Endodermal cell (in vitro differentiated cells): ENCODE results near the gene C12orf56. TPM values are rescaled to one million over a fixed set of nuclear protein-coding genes. Genes with fewer than 3 reads are reported as not detected.

Source experiments
- DNase-seq: peaks from one replicate; pipeline ENCODE4 v3.0.0-alpha.2; 2017
- H3K27ac ChIP-seq: 2 replicates; pipeline ENCODE4 v1.5.1; 2013; ENCODE audit warnings: mild to moderate bottlenecking, low read depth, low read length, moderate library complexity
- H3K27me3 ChIP-seq: 2 replicates; pipeline ENCODE4 v1.6.1; 2013; ENCODE audit warnings: mild to moderate bottlenecking, low read length, moderate library complexity; ENCODE audit not compliant: insufficient read depth, control insufficient read depth, poor library complexity, severe bottlenecking
- H3K36me3 ChIP-seq: 2 replicates; pipeline ENCODE4 v1.7.0; 2013; ENCODE audit warnings: mild to moderate bottlenecking, low read length, moderate library complexity; ENCODE audit not compliant: control insufficient read depth, insufficient read depth
- H3K4me1 ChIP-seq: one replicate; pipeline ENCODE4 v1.7.0; 2013; ENCODE audit warnings: low read length; ENCODE audit not compliant: control insufficient read depth, insufficient read depth
- H3K4me3 ChIP-seq: 2 replicates; pipeline ENCODE4 v1.5.1; 2013; ENCODE audit warnings: mild to moderate bottlenecking, low read length, moderate library complexity
- H3K9ac ChIP-seq: 2 replicates; pipeline ENCODE4 v1.6.1; 2013; ENCODE audit warnings: mild to moderate bottlenecking, low read length, moderate library complexity; ENCODE audit not compliant: poor library complexity, severe bottlenecking; ENCODE audit errors: extremely low read depth
- H3K9me3 ChIP-seq: 2 replicates; pipeline ENCODE4 v1.6.1; 2013; ENCODE audit warnings: mild to moderate bottlenecking, low read length, moderate library complexity; ENCODE audit not compliant: control insufficient read depth
- H3K27ac Mint-ChIP-seq: 2 replicates; pipeline ENCODE4 v1.8.0; 2020; ENCODE audit warnings: mixed read lengths
- H3K27me3 Mint-ChIP-seq: 2 replicates; pipeline ENCODE4 v1.8.0; 2021; ENCODE audit warnings: mild to moderate bottlenecking, mixed read lengths; ENCODE audit not compliant: insufficient read depth
- H3K36me3 Mint-ChIP-seq: 2 replicates; pipeline ENCODE4 v1.8.0; 2020; ENCODE audit warnings: low read depth, mixed read lengths
- H3K4me1 Mint-ChIP-seq: 2 replicates; pipeline ENCODE4 v1.8.0; 2020; ENCODE audit warnings: mixed read lengths
- H3K4me3 Mint-ChIP-seq: 2 replicates; pipeline ENCODE4 v1.8.0; 2020; ENCODE audit warnings: mild to moderate bottlenecking, moderate library complexity, mixed read lengths
- H3K9me3 Mint-ChIP-seq: 2 replicates; pipeline ENCODE4 v1.8.0; 2020; ENCODE audit warnings: mild to moderate bottlenecking, mixed read lengths
- WGBS, 2 experiments: methylation state at CpG; one replicate each; pipeline versions ENCODE4 v1.1.5 to v1.1.7; 2013; ENCODE audit warnings: missing lambda C conversion rate in 2 of 2, mixed read lengths in 1 of 2; ENCODE audit not compliant: insufficient coverage in 1 of 2, insufficient read length in 1 of 2; 5-methylcytosine and 5-hydroxymethylcytosine counted together
- total RNA-seq, 2 donors: library from RNA; stranded (reverse); fragmentation: NEBNext Ultra II Directional in 1 of 2; extraction: Animal tissue kit (Norgen Biotek cat#: 25700) in 1 of 2; gene quantifications; 2 replicates in 1 of 2; 3 replicates in 1 of 2; pipeline ENCODE4 v1.2.1, GENCODE V29; 2021
- TF ChIP-seq, protein P1 (sequence below): fragments of 200-600 bp; sonication (generic); conservative IDR thresholded peaks from 2 replicates; pipeline ENCODE4 v1.5.0; 2021; ENCODE audit warnings: antibody characterized with exemption, mild to moderate bottlenecking

The C12orf56 gene
- total RNA-seq, 2 donors from 2014 or later, result 0.77 to 3.0 TPM

DNA sequence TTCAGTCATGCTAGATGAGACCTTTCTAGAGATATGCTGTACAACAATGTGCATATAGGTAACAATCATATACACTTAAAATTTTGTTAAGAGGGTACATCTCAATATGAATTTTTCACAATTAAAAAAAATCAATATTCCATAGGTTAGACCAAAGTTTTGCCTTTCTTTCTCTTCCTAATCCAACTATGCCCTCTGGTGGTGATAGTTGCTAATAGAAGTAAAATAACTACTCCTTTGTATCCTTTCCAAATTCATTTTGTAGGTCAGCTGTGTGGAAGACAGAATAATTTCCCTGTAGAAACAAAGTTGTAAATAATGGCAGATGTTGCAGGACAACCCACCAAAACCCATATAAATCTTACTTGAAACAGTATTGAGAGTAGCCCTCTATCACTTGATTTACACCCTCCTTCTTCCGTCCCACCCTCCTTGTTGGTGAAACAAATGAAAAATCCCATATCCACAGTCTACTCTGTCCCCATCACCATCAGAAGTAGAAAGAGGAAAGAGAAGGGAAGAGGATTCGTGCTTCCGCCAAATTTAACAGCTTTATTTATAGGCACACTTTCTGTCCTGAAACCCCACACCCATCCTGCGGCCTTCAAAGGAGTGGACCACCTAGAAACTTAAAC is 134.3 kb downstream of the C12orf56 start:
- Mint-ChIP-seq H3K27ac (no peak overlapping the region), H3K4me1 (peaks cover 6% of the 10 kb centered on the region), H3K4me3 (peak overlapping the region; percentile 42), H3K36me3 (no peaks in the 10 kb centered on the region), H3K9me3 (no peaks in the 10 kb centered on the region), H3K27me3 (no peaks in the 10 kb centered on the region)
- no peak overlapping the region for H3K9ac ChIP-seq
- TF ChIP-seq, protein P1, sequence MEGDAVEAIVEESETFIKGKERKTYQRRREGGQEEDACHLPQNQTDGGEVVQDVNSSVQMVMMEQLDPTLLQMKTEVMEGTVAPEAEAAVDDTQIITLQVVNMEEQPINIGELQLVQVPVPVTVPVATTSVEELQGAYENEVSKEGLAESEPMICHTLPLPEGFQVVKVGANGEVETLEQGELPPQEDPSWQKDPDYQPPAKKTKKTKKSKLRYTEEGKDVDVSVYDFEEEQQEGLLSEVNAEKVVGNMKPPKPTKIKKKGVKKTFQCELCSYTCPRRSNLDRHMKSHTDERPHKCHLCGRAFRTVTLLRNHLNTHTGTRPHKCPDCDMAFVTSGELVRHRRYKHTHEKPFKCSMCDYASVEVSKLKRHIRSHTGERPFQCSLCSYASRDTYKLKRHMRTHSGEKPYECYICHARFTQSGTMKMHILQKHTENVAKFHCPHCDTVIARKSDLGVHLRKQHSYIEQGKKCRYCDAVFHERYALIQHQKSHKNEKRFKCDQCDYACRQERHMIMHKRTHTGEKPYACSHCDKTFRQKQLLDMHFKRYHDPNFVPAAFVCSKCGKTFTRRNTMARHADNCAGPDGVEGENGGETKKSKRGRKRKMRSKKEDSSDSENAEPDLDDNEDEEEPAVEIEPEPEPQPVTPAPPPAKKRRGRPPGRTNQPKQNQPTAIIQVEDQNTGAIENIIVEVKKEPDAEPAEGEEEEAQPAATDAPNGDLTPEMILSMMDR, result peak; percentile 88
- no peak for DNase-seq
- H3K36me3 ChIP-seq, result no peaks in the 10 kb centered on the region
- H3K9me3 ChIP-seq, result no peaks in the 10 kb centered on the region
- H3K4me3 ChIP-seq, result no peak overlapping the region
- H3K27me3 ChIP-seq, result no peaks in the 10 kb centered on the region
- 78 to 83% methylated on average over 1 to 4 of the region's 4 CpGs for WGBS, 2 experiments
- no peak overlapping the region for H3K27ac ChIP-seq
- H3K4me1 ChIP-seq, result no peaks in the 10 kb centered on the region

- Mint-ChIP-seq H3K36me3 (no peaks in the 10 kb centered on the region), H3K27me3 (no peaks in the 10 kb centered on the region), H3K4me3 (no peak overlapping the region), H3K4me1 (peaks cover 6% of the 10 kb centered on the region), H3K9me3 (no peaks in the 10 kb centered on the region), H3K27ac (no peak overlapping the region)
- no peaks in the 10 kb centered on the region for H3K4me1 ChIP-seq
- H3K9ac ChIP-seq, result no peak overlapping the region
- 77 to 89% methylated on average over 3 to 4 of the region's 4 CpGs for WGBS, 2 experiments
- no peak overlapping the region for H3K27ac ChIP-seq
- no peaks in the 10 kb centered on the region for H3K36me3 ChIP-seq
- DNase-seq, result no peak
- no peak overlapping the region for H3K4me3 ChIP-seq
- H3K9me3 ChIP-seq, result no peaks in the 10 kb centered on the region
- TF ChIP-seq, protein P1, result no peak
- H3K27me3 ChIP-seq, result no peaks in the 10 kb centered on the region
These were observed 135.3 kb downstream of the C12orf56 start for GRCh38 chr12:64255249-64255648.

GRCh38 chr12:64253356-64253755 is 137.2 kb downstream of the C12orf56 start:
- no peak overlapping the region for H3K4me3 ChIP-seq
- 60% methylated on average over 1 of the region's 1 CpG; no CpG with 5 or more reads in 1 of the 2 experiments for WGBS, 2 experiments
- Mint-ChIP-seq H3K4me1 (peaks cover 6% of the 10 kb centered on the region), H3K4me3 (no peak overlapping the region), H3K27ac (no peak overlapping the region), H3K27me3 (no peaks in the 10 kb centered on the region), H3K36me3 (no peaks in the 10 kb centered on the region), H3K9me3 (no peaks in the 10 kb centered on the region)
- TF ChIP-seq, protein P1, result no peak
- no peak overlapping the region for H3K9ac ChIP-seq
- no peaks in the 10 kb centered on the region for H3K36me3 ChIP-seq
- no peaks in the 10 kb centered on the region for H3K9me3 ChIP-seq
- DNase-seq, result no peak
- H3K27ac ChIP-seq, result no peak overlapping the region
- no peaks in the 10 kb centered on the region for H3K4me1 ChIP-seq
- no peaks in the 10 kb centered on the region for H3K27me3 ChIP-seq
